DOHH2 (cell line): ENCODE results near the gene ANXA2.

Experiments used
- H3F3A ChIP-seq: fragments of 200-600 bp; sonication (generic), shearing (Covaris generic); 2 replicates; pipeline ENCODE4 v1.6.0; 2016; ENCODE audit warnings: antibody characterized with exemption, mild to moderate bottlenecking; ENCODE audit not compliant: control insufficient read depth, insufficient read depth
- H3K27ac ChIP-seq: fragments of 200-600 bp; sonication (generic); 2 replicates; pipeline ENCODE4 v1.5.1; 2014; ENCODE audit warnings: low read depth, mild to moderate bottlenecking, low read length, moderate library complexity
- H3K27me3 ChIP-seq: fragments of 200-600 bp; sonication (generic); 2 replicates; pipeline ENCODE4 v1.6.1; 2014; ENCODE audit warnings: mild to moderate bottlenecking, low read length, mixed read lengths; ENCODE audit not compliant: control insufficient read depth
- H3K36me3 ChIP-seq: fragments of 200-600 bp; sonication (generic); 2 replicates; pipeline ENCODE4 v1.6.1; 2014; ENCODE audit warnings: mild to moderate bottlenecking, low read length, moderate library complexity, mixed read lengths; ENCODE audit not compliant: control insufficient read depth
- H3K4me1 ChIP-seq: fragments of 200-600 bp; sonication (generic); 2 replicates; pipeline ENCODE4 v1.6.1; 2014; ENCODE audit warnings: mild to moderate bottlenecking, low read length, mixed read lengths; ENCODE audit not compliant: control insufficient read depth
- H3K4me2 ChIP-seq: fragments of 200-600 bp; sonication (generic); 2 replicates; pipeline ENCODE4 v1.6.0; 2014; ENCODE audit warnings: mild to moderate bottlenecking, low read length, moderate library complexity
- H3K4me3 ChIP-seq: fragments of 200-600 bp; sonication (generic); 2 replicates; pipeline ENCODE4 v1.5.1; 2014; ENCODE audit warnings: mild to moderate bottlenecking, low read length, mixed read lengths
- H3K79me2 ChIP-seq: fragments of 200-600 bp; sonication (generic); 2 replicates; pipeline ENCODE4 v1.6.1; 2014; ENCODE audit warnings: mild to moderate bottlenecking, low read length, mixed read lengths; ENCODE audit not compliant: control insufficient read depth
- H3K9me2 ChIP-seq: fragments of 200-600 bp; sonication (generic); replicated peaks from 2 replicates; pipeline ENCODE4 v1.6.1; 2014; ENCODE audit warnings: mild to moderate bottlenecking, low read length, mixed read lengths; ENCODE audit not compliant: control insufficient read depth
- H3K9me3 ChIP-seq: fragments of 200-600 bp; sonication (generic); 2 replicates; pipeline ENCODE4 v1.6.1; 2014; ENCODE audit warnings: antibody characterized with exemption, low read length, mixed read lengths; ENCODE audit not compliant: control insufficient read depth, insufficient read depth
- H4K20me1 ChIP-seq: fragments of 200-600 bp; sonication (generic); 2 replicates; pipeline ENCODE4 v1.6.0; 2014; ENCODE audit warnings: low read depth, mild to moderate bottlenecking, antibody characterized with exemption, low read length, moderate library complexity; ENCODE audit not compliant: control insufficient read depth, insufficient read depth
- CTCF ChIP-seq: fragments of 200-600 bp; sonication (generic); IDR thresholded peaks from one replicate; pipeline ENCODE4 v1.5.1; 2014; ENCODE audit warnings: antibody characterized with exemption, mild to moderate bottlenecking, low read depth, low read length; ENCODE audit not compliant: poor library complexity, severe bottlenecking
- EZH2phosphoT487 ChIP-seq: fragments of 200-600 bp; sonication (generic); IDR thresholded peaks from 2 replicates; pipeline ENCODE4 v1.6.1; 2017; ENCODE audit warnings: borderline replicate concordance, mild to moderate bottlenecking, antibody characterized with exemption, low read length, moderate library complexity, mixed read lengths

ANXA2 gene

DNA sequence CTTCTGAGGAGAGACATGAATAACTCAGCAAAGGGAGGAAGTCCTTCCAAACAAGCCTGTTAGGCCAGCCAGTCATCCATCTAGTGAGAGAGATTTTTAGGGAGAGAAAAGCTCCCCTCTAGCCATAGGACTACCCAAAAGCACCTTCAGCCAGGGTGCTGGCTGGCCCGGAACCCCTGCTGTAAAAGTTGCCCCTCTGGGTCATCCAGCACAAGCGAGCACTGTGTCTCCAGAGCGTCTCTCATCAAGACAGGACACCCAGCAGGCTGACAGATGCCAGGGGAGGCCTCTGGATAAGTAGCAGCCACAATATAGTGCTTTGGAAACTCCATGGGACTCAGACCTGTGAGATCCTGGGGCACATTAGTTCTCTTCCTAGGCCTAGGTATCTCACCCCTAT lies 24.5 kb downstream of the ANXA2 start:
- H3K27ac ChIP-seq = no peak overlapping the region
- H3K4me1 ChIP-seq = no peaks in the 10 kb centered on the region
- no peak overlapping the region for H3K4me2 ChIP-seq
- no peaks in the 10 kb centered on the region for H4K20me1 ChIP-seq
- H3F3A ChIP-seq = no peaks in the 10 kb centered on the region
- H3K27me3 ChIP-seq = no peaks in the 10 kb centered on the region
- TF ChIP-seq EZH2phosphoT487 = no peak
- TF ChIP-seq CTCF = no peak
- no peaks in the 10 kb centered on the region for H3K36me3 ChIP-seq
- no peaks in the 10 kb centered on the region for H3K79me2 ChIP-seq
- no peaks in the 10 kb centered on the region for H3K9me3 ChIP-seq
- no peaks in the 10 kb centered on the region for H3K9me2 ChIP-seq
- H3K4me3 ChIP-seq = no peak overlapping the region

DNA sequence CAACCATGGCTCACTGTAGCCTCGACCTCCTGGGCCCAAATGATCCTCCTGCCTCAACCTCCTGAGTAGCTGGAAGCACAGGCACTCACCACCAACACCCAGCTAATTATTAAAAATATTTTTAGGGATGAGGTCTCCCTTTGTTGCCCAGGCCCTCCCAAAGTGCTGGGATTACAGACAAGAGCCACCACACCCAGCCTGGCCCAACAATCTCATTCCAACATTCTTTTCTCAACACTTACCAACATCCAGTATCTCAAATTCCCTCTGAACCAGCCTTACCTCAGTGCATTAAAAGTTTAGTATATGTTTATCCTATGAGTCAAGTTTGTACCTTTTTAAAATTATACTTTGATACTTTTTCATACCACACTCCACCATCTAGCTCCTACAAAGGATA lies 25.0 kb downstream of the ANXA2 start:
- no peaks in the 10 kb centered on the region for H3K27me3 ChIP-seq
- TF ChIP-seq CTCF (no peak), EZH2phosphoT487 (no peak)
- H3K9me2 ChIP-seq = no peaks in the 10 kb centered on the region
- no peaks in the 10 kb centered on the region for H4K20me1 ChIP-seq
- no peaks in the 10 kb centered on the region for H3K79me2 ChIP-seq
- H3K4me2 ChIP-seq = no peak overlapping the region
- H3K36me3 ChIP-seq = no peaks in the 10 kb centered on the region
- H3K4me3 ChIP-seq = no peak overlapping the region
- no peaks in the 10 kb centered on the region for H3F3A ChIP-seq
- H3K9me3 ChIP-seq = no peaks in the 10 kb centered on the region
- H3K4me1 ChIP-seq = no peaks in the 10 kb centered on the region
- H3K27ac ChIP-seq = no peak overlapping the region

DNA sequence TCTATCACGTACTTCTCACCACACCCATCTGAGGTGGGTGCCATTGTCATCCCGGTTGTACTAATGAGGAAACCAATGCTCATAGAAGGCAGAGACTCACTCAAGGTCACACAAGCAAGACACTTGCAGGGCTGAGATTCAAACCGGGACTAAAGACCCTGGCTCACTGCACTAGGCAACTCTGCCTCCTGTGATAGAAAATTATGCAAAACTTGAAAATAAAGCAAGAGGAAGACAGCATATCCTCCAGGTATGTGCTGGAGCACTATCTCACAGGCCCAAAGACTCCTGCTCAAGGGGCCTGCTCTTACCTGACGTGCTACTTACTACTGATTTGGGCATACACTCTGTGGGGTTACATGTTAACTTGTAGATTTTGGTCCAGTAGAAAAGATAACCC lies 25.6 kb downstream of the ANXA2 start:
- TF ChIP-seq CTCF = no peak
- no peak for TF ChIP-seq EZH2phosphoT487
- Histone ChIP-seq H3F3A (no peaks in the 10 kb centered on the region), H3K9me2 (no peaks in the 10 kb centered on the region), H3K4me1 (no peaks in the 10 kb centered on the region), H3K79me2 (no peaks in the 10 kb centered on the region), H3K4me2 (no peak overlapping the region), H3K9me3 (no peaks in the 10 kb centered on the region), H3K36me3 (no peaks in the 10 kb centered on the region), H4K20me1 (no peaks in the 10 kb centered on the region), H3K4me3 (no peak overlapping the region), H3K27me3 (no peaks in the 10 kb centered on the region), H3K27ac (no peak overlapping the region)
